HEK293 (cell line): ENCODE measurements around the gene PTPRN.
A peak's percentile ranks its signal among the peaks of the same experiment; 100 is the strongest.

Experiments
- CTCF ChIA-PET: fragments of 350-600 bp; formaldehyde crosslinking; extraction: SDS; loops from one replicate; lab custom pipeline; 2021; ENCODE audit warnings: antibody characterized with exemption; lab: Yijun Ruan, JAX
- POLR2A ChIA-PET: fragments of 300-600 bp; formaldehyde crosslinking; extraction: SDS; loops from one replicate; lab custom pipeline; 2020; ENCODE audit warnings: antibody characterized with exemption, inconsistent platforms; lab: Yijun Ruan, JAX
- H3K27ac ChIP-seq: fragments of 200-500 bp; sonication (Bioruptor generic); 2 replicates; pipeline ENCODE4 v1.5.1; 2014; ENCODE audit warnings: low read depth, low read length, control low read depth, inconsistent platforms; ENCODE audit errors: extremely low read depth
- H3K36me3 ChIP-seq, 2 experiments: fragments of 200-500 bp in 1 of 2; sonication (Bioruptor generic) in 1 of 2; 1 replicate in 1 of 2; 2 replicates in 1 of 2; pipeline ENCODE4 v1.5.1; 2014 to 2017; ENCODE audit warnings: inconsistent platforms in 2 of 2, low read length in 2 of 2; ENCODE audit not compliant: control insufficient read depth in 2 of 2, insufficient read depth in 1 of 2
- H3K4me1 ChIP-seq: fragments of 200-500 bp; sonication (Bioruptor generic); 2 replicates; pipeline ENCODE4 v1.5.1; 2014; ENCODE audit warnings: mild to moderate bottlenecking, low read length, inconsistent platforms; ENCODE audit not compliant: control insufficient read depth, insufficient read depth
- H3K4me3 ChIP-seq: 2 replicates; pipeline ENCODE4 v1.5.1; 2011; ENCODE audit warnings: low read depth, mild to moderate bottlenecking, control low read depth, low read length, moderate library complexity
- H3K9me3 ChIP-seq: fragments of 200-500 bp; sonication (Bioruptor generic); 2 replicates; pipeline ENCODE4 v1.5.1; 2014; ENCODE audit warnings: low read depth, low read length, inconsistent platforms; ENCODE audit not compliant: control insufficient read depth, insufficient read depth
- GLIS2 ChIP-seq: fragments of 450-650 bp; formaldehyde crosslinking; IDR thresholded peaks from 2 replicates; pipeline ENCODE4 v1.5.1; 2016; ENCODE audit warnings: missing biosample characterization, missing genetic modification characterization
- KLF8 ChIP-seq: fragments of 450-650 bp; formaldehyde crosslinking; IDR thresholded peaks from 2 replicates; pipeline ENCODE4 v1.5.1; 2016; ENCODE audit warnings: missing biosample characterization, missing genetic modification characterization
- SP2 ChIP-seq: fragments of 450-650 bp; formaldehyde crosslinking; IDR thresholded peaks from 2 replicates; pipeline ENCODE4 v1.5.1; 2016; ENCODE audit warnings: missing biosample characterization, missing genetic modification characterization
- SP3 ChIP-seq: fragments of 450-650 bp; formaldehyde crosslinking; IDR thresholded peaks from 2 replicates; pipeline ENCODE4 v1.5.1; 2016; ENCODE audit warnings: missing biosample characterization, missing genetic modification characterization
- ZBTB10 ChIP-seq: fragments of 450-650 bp; formaldehyde crosslinking; IDR thresholded peaks from 2 replicates; pipeline ENCODE4 v1.5.1; 2016; ENCODE audit warnings: missing biosample characterization, missing genetic modification characterization
- ZBTB17 ChIP-seq: fragments of 450-650 bp; formaldehyde crosslinking; IDR thresholded peaks from 2 replicates; pipeline ENCODE4 v1.5.1; 2016; ENCODE audit warnings: missing biosample characterization, missing genetic modification characterization
- ZBTB20 ChIP-seq: fragments of 450-650 bp; formaldehyde crosslinking; IDR thresholded peaks from 2 replicates; pipeline ENCODE4 v1.5.1; 2016; ENCODE audit warnings: missing biosample characterization, missing genetic modification characterization
- ZBTB7A ChIP-seq: fragments of 450-650 bp; formaldehyde crosslinking; IDR thresholded peaks from 2 replicates; pipeline ENCODE4 v1.5.1; 2016; ENCODE audit warnings: low read depth, missing biosample characterization, missing genetic modification characterization
- ZEB2 ChIP-seq: fragments of 450-650 bp; formaldehyde crosslinking; IDR thresholded peaks from 2 replicates; pipeline ENCODE4 v1.5.1; 2016; ENCODE audit warnings: missing biosample characterization, missing genetic modification characterization
- ZFHX2 ChIP-seq: fragments of 450-650 bp; formaldehyde crosslinking; conservative IDR thresholded peaks from 2 replicates; pipeline ENCODE4 v1.5.1; 2016; ENCODE audit warnings: missing biosample characterization, missing genetic modification characterization
- ZIC2 ChIP-seq: fragments of 450-650 bp; formaldehyde crosslinking; IDR thresholded peaks from 2 replicates; pipeline ENCODE4 v1.5.1; 2016; ENCODE audit warnings: missing biosample characterization, missing genetic modification characterization
- ZNF10 ChIP-seq: fragments of 450-650 bp; formaldehyde crosslinking; IDR thresholded peaks from 2 replicates; pipeline ENCODE4 v1.5.1; 2017; ENCODE audit warnings: missing biosample characterization, missing genetic modification characterization
- ZNF148 ChIP-seq: fragments of 450-650 bp; formaldehyde crosslinking; IDR thresholded peaks from 2 replicates; pipeline ENCODE4 v1.5.0; 2017; ENCODE audit warnings: missing biosample characterization, missing genetic modification characterization, borderline replicate concordance
- ZNF214 ChIP-seq: fragments of 450-650 bp; formaldehyde crosslinking; IDR thresholded peaks from 2 replicates; pipeline ENCODE4 v1.5.1; 2017; ENCODE audit warnings: missing biosample characterization, mild to moderate bottlenecking, missing genetic modification characterization, borderline replicate concordance
- ZNF26 ChIP-seq: fragments of 450-650 bp; formaldehyde crosslinking; IDR thresholded peaks from 2 replicates; pipeline ENCODE4 v1.5.1; 2016; ENCODE audit warnings: missing biosample characterization, missing genetic modification characterization
- ZNF37A ChIP-seq: fragments of 450-650 bp; IDR thresholded peaks from 2 replicates; pipeline ENCODE4 v1.5.1; 2018; ENCODE audit warnings: missing biosample characterization, missing genetic modification characterization
- ZNF423 ChIP-seq: fragments of 450-650 bp; formaldehyde crosslinking; IDR thresholded peaks from 2 replicates; pipeline ENCODE4 v1.5.1; 2016; ENCODE audit warnings: missing biosample characterization, missing genetic modification characterization
- ZNF426 ChIP-seq: fragments of 450-650 bp; formaldehyde crosslinking; IDR thresholded peaks from 2 replicates; pipeline ENCODE4 v1.5.1; 2017; ENCODE audit warnings: missing biosample characterization, missing genetic modification characterization, mild to moderate bottlenecking, inconsistent platforms, moderate library complexity
- ZNF488 ChIP-seq: fragments of 450-650 bp; formaldehyde crosslinking; IDR thresholded peaks from 2 replicates; pipeline ENCODE4 v1.5.1; 2016; ENCODE audit warnings: missing biosample characterization, missing genetic modification characterization
- ZNF530 ChIP-seq: fragments of 450-650 bp; formaldehyde crosslinking; IDR thresholded peaks from 2 replicates; pipeline ENCODE4 v1.5.1; 2016; ENCODE audit warnings: low read depth, missing biosample characterization, missing genetic modification characterization
- ZNF561 ChIP-seq: fragments of 450-650 bp; IDR thresholded peaks from 2 replicates; pipeline ENCODE4 v1.5.1; 2018; ENCODE audit warnings: missing biosample characterization, missing genetic modification characterization, borderline replicate concordance
- ZNF580 ChIP-seq: fragments of 450-650 bp; formaldehyde crosslinking; IDR thresholded peaks from 2 replicates; pipeline ENCODE4 v1.5.1; 2016; ENCODE audit warnings: missing biosample characterization, missing genetic modification characterization
- ZNF658 ChIP-seq: fragments of 450-650 bp; formaldehyde crosslinking; IDR thresholded peaks from 2 replicates; pipeline ENCODE4; 2016; ENCODE audit warnings: missing biosample characterization, missing genetic modification characterization
- ZNF777 ChIP-seq: fragments of 450-650 bp; formaldehyde crosslinking; IDR thresholded peaks from 2 replicates; pipeline ENCODE4 v1.5.1; 2017; ENCODE audit warnings: missing biosample characterization, missing genetic modification characterization, borderline replicate concordance
- ZSCAN30 ChIP-seq: fragments of 450-650 bp; IDR thresholded peaks from 2 replicates; pipeline ENCODE4 v1.5.1; 2018; ENCODE audit warnings: missing biosample characterization, mild to moderate bottlenecking, missing genetic modification characterization, moderate library complexity
- TF ChIP-seq, protein P1 (sequence below): fragments of 450-650 bp; formaldehyde crosslinking; IDR thresholded peaks from 2 replicates; pipeline ENCODE4 v1.5.1; 2016; ENCODE audit warnings: missing biosample characterization, missing genetic modification characterization

Gene PTPRN

DNA sequence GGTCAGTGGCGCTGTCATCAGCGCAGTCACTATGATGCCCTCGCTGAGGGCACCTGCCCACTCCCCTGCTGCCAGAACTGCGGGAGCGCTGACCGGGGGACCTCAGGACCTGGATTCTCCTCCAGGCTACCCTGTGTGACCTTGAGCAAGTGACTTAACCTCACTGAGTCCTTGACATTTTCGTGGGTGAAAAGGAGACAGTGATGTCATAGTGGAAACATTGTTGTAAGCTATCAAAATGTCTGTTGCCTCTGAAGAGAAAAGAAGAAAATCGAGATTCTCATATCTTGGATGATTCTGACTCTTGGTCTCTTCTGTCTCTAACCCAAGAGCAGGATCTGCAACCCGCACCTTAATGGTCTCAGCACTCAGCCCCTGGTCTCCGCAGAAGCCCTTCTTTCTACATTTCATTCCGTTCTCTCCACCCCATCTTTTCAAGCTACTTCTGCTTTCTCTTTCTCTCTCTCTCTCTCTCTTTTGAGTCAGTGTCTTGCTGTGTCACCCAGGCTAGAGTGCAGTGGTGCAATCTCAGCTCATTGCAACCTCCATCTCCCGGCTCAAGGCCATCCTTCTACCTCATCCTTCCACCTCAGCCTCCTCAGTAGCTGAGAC is 54.5 kb downstream of the PTPRN start (continued):
- TF ChIP-seq ZNF777 (tag by site-specific recombination) (no peak), KLF8 (no peak), ZBTB17 (tag by site-specific recombination) (peak; percentile 43; the same call in 1 of the 2 replicates), ZNF580 (tag by site-specific recombination) (no peak), ZNF26 (no peak), ZSCAN30 (tag by site-specific recombination) (no peak), ZNF214 (no peak), ZNF530 (tag by site-specific recombination) (no peak), GLIS2 (tag by site-specific recombination) (no peak), ZNF37A (tag by site-specific recombination) (no peak), ZNF148 (no peak)
- TF ChIP-seq, protein P1, sequence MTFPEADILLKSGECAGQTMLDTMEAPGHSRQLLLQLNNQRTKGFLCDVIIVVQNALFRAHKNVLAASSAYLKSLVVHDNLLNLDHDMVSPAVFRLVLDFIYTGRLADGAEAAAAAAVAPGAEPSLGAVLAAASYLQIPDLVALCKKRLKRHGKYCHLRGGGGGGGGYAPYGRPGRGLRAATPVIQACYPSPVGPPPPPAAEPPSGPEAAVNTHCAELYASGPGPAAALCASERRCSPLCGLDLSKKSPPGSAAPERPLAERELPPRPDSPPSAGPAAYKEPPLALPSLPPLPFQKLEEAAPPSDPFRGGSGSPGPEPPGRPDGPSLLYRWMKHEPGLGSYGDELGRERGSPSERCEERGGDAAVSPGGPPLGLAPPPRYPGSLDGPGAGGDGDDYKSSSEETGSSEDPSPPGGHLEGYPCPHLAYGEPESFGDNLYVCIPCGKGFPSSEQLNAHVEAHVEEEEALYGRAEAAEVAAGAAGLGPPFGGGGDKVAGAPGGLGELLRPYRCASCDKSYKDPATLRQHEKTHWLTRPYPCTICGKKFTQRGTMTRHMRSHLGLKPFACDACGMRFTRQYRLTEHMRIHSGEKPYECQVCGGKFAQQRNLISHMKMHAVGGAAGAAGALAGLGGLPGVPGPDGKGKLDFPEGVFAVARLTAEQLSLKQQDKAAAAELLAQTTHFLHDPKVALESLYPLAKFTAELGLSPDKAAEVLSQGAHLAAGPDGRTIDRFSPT (tag by site-specific recombination): no peak
- TF ChIP-seq, all 188 proteins: peak for 9

GRCh38 chr2:219253753-219254589 is 55.2 kb downstream of the PTPRN start, which contains the start of gene TUBA4A:
TSS of gene TUBA4A (minus strand) at chr2:219253918. CDS start at chr2:219253858, 60 bp downstream.
- POLR2A ChIA-PET: interaction anchor here (0.6 to 3.2 kb wide), 8 partner anchors 9 to 1269 kb away, joined by 3 to 17 read pairs (median 4); partner anchors contain the start of genes GLB1L and STK16
- peak within 1 kb of the TSS; percentile 55 for H3K4me3 ChIP-seq
- peaks cover 0 to 8% of the 10 kb centered on the region in 2 experiments; a peak in 1 of 3 replicates for H3K36me3 ChIP-seq
- no peak within 1 kb of the TSS for H3K27ac ChIP-seq
- no peaks in the 10 kb centered on the region for H3K9me3 ChIP-seq
- CTCF ChIA-PET: interaction anchor here (0.5 to 3.6 kb wide), 7 partner anchors 13 to 132 kb away, joined by 3 to 22 read pairs (median 4); no protein-coding TSS in a partner anchor
- peaks cover 4% of the 10 kb centered on the region; the same call in 1 of the 2 replicates for H3K4me1 ChIP-seq
- TF ChIP-seq ZEB2 (tag by site-specific recombination) (peak; percentile 88), ZNF426 (tag by site-specific recombination) (no peak), ZNF488 (tag by site-specific recombination) (no peak), SP3 (tag by site-specific recombination) (peak; percentile 93), ZIC2 (peak; percentile 88), ZNF10 (tag by site-specific recombination) (no peak), ZFHX2 (peak; percentile 42), ZNF561 (0 out of 2 replicates have a peak, but pooled peaks have one; percentile 24), SP2 (tag by site-specific recombination) (peak; percentile 81), ZBTB20 (tag by site-specific recombination) (peak; percentile 82), ZNF423 (tag by site-specific recombination) (peak; percentile 55), ZBTB7A (no peak), ZBTB10 (peak; percentile 16; the same call in 1 of the 2 replicates), ZNF658 (tag by site-specific recombination) (no peak)
